ENCODE measurements around the gene TAB2.

The TAB2 gene

GRCh38 chr6:149317644-149318571 lies at the start of gene TAB2:
TSS of gene TAB2 (plus strand) at chr6:149317712. CDS start at chr6:149369998, 52,286 bp downstream.
- peak; percentile 67 to 80 (median 68) for DNase-seq

GRCh38 chr6:149268146-149268545 lies 49.4 kb upstream of the TAB2 start:
- DNase-seq: no peak

- DNase-seq: no peak
These were observed 48.7 kb upstream of the TAB2 start for GRCh38 chr6:149268768-149269167.

GRCh38 chr6:149270616-149271015 lies 46.9 kb upstream of the TAB2 start:
- DNase-seq: no peak

- DNase-seq: peak in 2 of 4 experiments; percentile 27 to 35
These were observed 45.9 kb upstream of the TAB2 start for GRCh38 chr6:149271348-149272340.

- DNase-seq: no peak
These were observed 44.2 kb upstream of the TAB2 start for GRCh38 chr6:149273318-149273717.

- DNase-seq: no peak
These were observed 41.9 kb upstream of the TAB2 start for GRCh38 chr6:149275621-149276020.

GRCh38 chr6:149277621-149278020 lies 39.9 kb upstream of the TAB2 start:
- DNase-seq: no peak

GRCh38 chr6:149278997-149279396 lies 38.5 kb upstream of the TAB2 start:
- no peak for DNase-seq

GRCh38 chr6:149284904-149285303 lies 32.6 kb upstream of the TAB2 start:
- DNase-seq: no peak

GRCh38 chr6:149285626-149286025 lies 31.9 kb upstream of the TAB2 start:
- no peak for DNase-seq

GRCh38 chr6:149286905-149287304 lies 30.6 kb upstream of the TAB2 start:
- no peak for DNase-seq

- no peak for DNase-seq
These were observed 28.2 kb upstream of the TAB2 start for GRCh38 chr6:149289192-149289781.

GRCh38 chr6:149289966-149290365 lies 27.5 kb upstream of the TAB2 start:
- DNase-seq: no peak

- no peak for DNase-seq
These were observed 24.3 kb upstream of the TAB2 start for GRCh38 chr6:149293244-149293643.

- no peak for DNase-seq
These were observed 16.9 kb upstream of the TAB2 start for GRCh38 chr6:149300563-149300962.

- DNase-seq: no peak
These were observed 14.8 kb upstream of the TAB2 start for GRCh38 chr6:149302723-149303122.

- no peak for DNase-seq
These were observed 14.0 kb upstream of the TAB2 start for GRCh38 chr6:149303468-149303867.

- DNase-seq: no peak
These were observed 12.1 kb upstream of the TAB2 start for GRCh38 chr6:149305372-149305771.

GRCh38 chr6:149306967-149307366 lies 10.5 kb upstream of the TAB2 start:
- no peak for DNase-seq

GRCh38 chr6:149311293-149311692 lies 6.2 kb upstream of the TAB2 start:
- DNase-seq: no peak

- DNase-seq: no peak
These were observed 5.7 kb upstream of the TAB2 start for GRCh38 chr6:149311766-149312165.

GRCh38 chr6:149313070-149313469 lies 4.4 kb upstream of the TAB2 start:
- DNase-seq: no peak
